ENCODE data around the gene ANK2. TPM values are rescaled to one million over a fixed set of nuclear protein-coding genes. Genes with fewer than 3 reads are reported as not detected.

Gene ANK2
- total and polyA plus RNA-seq, 2 experiments from 2014 or later: 7.7 to 40.4 TPM

DNA sequence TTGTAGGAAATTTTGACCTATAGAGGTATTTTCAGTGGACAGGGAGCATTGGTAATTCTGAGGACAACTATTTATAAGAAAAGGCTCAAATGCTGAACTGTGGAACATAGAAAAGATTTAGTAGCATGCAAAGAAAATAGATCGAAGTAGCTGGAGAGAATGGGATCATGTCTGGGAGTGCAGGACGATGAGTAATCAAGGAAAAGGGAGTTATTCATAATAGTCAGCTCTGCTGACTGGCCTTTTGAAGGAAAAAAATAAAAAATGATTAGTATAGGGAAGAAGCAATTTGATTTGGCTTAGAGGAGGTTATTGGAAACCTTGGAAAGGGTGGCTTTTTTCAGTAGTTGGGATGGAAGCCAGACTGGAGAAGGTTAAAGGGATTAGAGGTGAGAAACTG is 22.9 kb upstream of the ANK2 start:
- peaks cover 25% of the 10 kb centered on the region for H3K4me1 Mint-ChIP-seq
- Histone ChIP-seq H3K4me3 (no peak overlapping the region), H3F3A (replicated peaks; ENCODE audit: low read depth) (no peaks in the 10 kb centered on the region), H3K79me2 (replicated peaks; ENCODE audit: insufficient read depth) (no peaks in the 10 kb centered on the region), H4K20me1 (replicated peaks; ENCODE audit: insufficient read depth) (no peaks in the 10 kb centered on the region), H3K27ac (ENCODE audit: low read depth) (no peak overlapping the region; the same call in 1 of the 2 replicates), H3K9me2 (ENCODE audit: insufficient read depth) (no peaks in the 10 kb centered on the region), H2AFZ (no peak overlapping the region), H3K27me3 (ENCODE audit: insufficient read depth) (no peaks in the 10 kb centered on the region), H3K4me1 (ENCODE audit: insufficient read depth) (peaks cover 13% of the 10 kb centered on the region), H3K36me3 (ENCODE audit: insufficient read depth) (no peaks in the 10 kb centered on the region), H3K4me2 (no peak overlapping the region)
- TF ChIP-seq EZH2phosphoT487 (IDR thresholded peaks at IDR 0.05; ENCODE audit: unreplicated experiment) (no peak), ZNF331 (CRISPR knock-in tag; IDR thresholded peaks at IDR 0.05; ENCODE audit: low read depth) (no peak), POLR2AphosphoS5 (IDR thresholded peaks at IDR 0.05; ENCODE audit: low read depth) (no peak), JUNB (IDR thresholded peaks at IDR 0.05; ENCODE audit: unreplicated experiment) (no peak), ZNF114 (CRISPR knock-in tag; IDR thresholded peaks at IDR 0.05) (no peak), EZH2 (IDR thresholded peaks at IDR 0.05; ENCODE audit: low read depth, unreplicated experiment) (no peak), STAT1 (IDR thresholded peaks at IDR 0.05; ENCODE audit: unreplicated experiment) (no peak), CREB1 (CRISPR knock-in tag; IDR thresholded peaks at IDR 0.05; ENCODE audit: low read depth) (no peak), NANOG (IDR thresholded peaks at IDR 0.05; ENCODE audit: borderline replicate concordance) (no peak)
- TF ChIP-seq, protein P1, sequence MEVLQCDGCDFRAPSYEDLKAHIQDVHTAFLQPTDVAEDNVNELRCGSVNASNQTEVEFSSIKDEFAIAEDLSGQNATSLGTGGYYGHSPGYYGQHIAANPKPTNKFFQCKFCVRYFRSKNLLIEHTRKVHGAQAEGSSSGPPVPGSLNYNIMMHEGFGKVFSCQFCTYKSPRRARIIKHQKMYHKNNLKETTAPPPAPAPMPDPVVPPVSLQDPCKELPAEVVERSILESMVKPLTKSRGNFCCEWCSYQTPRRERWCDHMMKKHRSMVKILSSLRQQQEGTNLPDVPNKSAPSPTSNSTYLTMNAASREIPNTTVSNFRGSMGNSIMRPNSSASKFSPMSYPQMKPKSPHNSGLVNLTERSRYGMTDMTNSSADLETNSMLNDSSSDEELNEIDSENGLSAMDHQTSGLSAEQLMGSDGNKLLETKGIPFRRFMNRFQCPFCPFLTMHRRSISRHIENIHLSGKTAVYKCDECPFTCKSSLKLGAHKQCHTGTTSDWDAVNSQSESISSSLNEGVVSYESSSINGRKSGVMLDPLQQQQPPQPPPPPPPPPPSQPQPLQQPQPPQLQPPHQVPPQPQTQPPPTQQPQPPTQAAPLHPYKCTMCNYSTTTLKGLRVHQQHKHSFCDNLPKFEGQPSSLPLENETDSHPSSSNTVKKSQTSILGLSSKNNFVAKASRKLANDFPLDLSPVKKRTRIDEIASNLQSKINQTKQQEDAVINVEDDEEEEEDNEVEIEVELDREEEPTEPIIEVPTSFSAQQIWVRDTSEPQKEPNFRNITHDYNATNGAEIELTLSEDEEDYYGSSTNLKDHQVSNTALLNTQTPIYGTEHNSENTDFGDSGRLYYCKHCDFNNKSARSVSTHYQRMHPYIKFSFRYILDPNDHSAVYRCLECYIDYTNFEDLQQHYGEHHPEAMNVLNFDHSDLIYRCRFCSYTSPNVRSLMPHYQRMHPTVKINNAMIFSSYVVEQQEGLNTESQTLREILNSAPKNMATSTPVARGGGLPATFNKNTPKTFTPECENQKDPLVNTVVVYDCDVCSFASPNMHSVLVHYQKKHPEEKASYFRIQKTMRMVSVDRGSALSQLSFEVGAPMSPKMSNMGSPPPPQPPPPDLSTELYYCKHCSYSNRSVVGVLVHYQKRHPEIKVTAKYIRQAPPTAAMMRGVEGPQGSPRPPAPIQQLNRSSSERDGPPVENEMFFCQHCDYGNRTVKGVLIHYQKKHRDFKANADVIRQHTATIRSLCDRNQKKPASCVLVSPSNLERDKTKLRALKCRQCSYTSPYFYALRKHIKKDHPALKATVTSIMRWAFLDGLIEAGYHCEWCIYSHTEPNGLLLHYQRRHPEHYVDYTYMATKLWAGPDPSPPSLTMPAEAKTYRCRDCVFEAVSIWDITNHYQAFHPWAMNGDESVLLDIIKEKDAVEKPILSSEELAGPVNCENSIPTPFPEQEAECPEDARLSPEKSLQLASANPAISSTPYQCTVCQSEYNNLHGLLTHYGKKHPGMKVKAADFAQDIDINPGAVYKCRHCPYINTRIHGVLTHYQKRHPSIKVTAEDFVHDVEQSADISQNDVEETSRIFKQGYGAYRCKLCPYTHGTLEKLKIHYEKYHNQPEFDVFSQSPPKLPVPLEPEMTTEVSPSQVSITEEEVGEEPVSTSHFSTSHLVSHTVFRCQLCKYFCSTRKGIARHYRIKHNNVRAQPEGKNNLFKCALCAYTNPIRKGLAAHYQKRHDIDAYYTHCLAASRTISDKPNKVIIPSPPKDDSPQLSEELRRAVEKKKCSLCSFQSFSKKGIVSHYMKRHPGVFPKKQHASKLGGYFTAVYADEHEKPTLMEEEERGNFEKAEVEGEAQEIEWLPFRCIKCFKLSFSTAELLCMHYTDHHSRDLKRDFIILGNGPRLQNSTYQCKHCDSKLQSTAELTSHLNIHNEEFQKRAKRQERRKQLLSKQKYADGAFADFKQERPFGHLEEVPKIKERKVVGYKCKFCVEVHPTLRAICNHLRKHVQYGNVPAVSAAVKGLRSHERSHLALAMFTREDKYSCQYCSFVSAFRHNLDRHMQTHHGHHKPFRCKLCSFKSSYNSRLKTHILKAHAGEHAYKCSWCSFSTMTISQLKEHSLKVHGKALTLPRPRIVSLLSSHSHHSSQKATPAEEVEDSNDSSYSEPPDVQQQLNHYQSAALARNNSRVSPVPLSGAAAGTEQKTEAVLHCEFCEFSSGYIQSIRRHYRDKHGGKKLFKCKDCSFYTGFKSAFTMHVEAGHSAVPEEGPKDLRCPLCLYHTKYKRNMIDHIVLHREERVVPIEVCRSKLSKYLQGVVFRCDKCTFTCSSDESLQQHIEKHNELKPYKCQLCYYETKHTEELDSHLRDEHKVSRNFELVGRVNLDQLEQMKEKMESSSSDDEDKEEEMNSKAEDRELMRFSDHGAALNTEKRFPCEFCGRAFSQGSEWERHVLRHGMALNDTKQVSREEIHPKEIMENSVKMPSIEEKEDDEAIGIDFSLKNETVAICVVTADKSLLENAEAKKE (CRISPR knock-in tag; IDR thresholded peaks at IDR 0.05): no peak
- TF ChIP-seq, protein P2, sequence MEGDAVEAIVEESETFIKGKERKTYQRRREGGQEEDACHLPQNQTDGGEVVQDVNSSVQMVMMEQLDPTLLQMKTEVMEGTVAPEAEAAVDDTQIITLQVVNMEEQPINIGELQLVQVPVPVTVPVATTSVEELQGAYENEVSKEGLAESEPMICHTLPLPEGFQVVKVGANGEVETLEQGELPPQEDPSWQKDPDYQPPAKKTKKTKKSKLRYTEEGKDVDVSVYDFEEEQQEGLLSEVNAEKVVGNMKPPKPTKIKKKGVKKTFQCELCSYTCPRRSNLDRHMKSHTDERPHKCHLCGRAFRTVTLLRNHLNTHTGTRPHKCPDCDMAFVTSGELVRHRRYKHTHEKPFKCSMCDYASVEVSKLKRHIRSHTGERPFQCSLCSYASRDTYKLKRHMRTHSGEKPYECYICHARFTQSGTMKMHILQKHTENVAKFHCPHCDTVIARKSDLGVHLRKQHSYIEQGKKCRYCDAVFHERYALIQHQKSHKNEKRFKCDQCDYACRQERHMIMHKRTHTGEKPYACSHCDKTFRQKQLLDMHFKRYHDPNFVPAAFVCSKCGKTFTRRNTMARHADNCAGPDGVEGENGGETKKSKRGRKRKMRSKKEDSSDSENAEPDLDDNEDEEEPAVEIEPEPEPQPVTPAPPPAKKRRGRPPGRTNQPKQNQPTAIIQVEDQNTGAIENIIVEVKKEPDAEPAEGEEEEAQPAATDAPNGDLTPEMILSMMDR (conservative IDR thresholded peaks at IDR 0.05; ENCODE audit: low read depth in 2 of 2): no peak
- TF ChIP-seq, protein P3, sequence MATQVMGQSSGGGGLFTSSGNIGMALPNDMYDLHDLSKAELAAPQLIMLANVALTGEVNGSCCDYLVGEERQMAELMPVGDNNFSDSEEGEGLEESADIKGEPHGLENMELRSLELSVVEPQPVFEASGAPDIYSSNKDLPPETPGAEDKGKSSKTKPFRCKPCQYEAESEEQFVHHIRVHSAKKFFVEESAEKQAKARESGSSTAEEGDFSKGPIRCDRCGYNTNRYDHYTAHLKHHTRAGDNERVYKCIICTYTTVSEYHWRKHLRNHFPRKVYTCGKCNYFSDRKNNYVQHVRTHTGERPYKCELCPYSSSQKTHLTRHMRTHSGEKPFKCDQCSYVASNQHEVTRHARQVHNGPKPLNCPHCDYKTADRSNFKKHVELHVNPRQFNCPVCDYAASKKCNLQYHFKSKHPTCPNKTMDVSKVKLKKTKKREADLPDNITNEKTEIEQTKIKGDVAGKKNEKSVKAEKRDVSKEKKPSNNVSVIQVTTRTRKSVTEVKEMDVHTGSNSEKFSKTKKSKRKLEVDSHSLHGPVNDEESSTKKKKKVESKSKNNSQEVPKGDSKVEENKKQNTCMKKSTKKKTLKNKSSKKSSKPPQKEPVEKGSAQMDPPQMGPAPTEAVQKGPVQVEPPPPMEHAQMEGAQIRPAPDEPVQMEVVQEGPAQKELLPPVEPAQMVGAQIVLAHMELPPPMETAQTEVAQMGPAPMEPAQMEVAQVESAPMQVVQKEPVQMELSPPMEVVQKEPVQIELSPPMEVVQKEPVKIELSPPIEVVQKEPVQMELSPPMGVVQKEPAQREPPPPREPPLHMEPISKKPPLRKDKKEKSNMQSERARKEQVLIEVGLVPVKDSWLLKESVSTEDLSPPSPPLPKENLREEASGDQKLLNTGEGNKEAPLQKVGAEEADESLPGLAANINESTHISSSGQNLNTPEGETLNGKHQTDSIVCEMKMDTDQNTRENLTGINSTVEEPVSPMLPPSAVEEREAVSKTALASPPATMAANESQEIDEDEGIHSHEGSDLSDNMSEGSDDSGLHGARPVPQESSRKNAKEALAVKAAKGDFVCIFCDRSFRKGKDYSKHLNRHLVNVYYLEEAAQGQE (IDR thresholded peaks at IDR 0.05; ENCODE audit: unreplicated experiment): no peak
- TF ChIP-seq, protein P4, sequence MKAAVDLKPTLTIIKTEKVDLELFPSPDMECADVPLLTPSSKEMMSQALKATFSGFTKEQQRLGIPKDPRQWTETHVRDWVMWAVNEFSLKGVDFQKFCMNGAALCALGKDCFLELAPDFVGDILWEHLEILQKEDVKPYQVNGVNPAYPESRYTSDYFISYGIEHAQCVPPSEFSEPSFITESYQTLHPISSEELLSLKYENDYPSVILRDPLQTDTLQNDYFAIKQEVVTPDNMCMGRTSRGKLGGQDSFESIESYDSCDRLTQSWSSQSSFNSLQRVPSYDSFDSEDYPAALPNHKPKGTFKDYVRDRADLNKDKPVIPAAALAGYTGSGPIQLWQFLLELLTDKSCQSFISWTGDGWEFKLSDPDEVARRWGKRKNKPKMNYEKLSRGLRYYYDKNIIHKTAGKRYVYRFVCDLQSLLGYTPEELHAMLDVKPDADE (IDR thresholded peaks at IDR 0.05): no peak
- H3K9me3 Mint-ChIP-seq: no peaks in the 10 kb centered on the region
- H3K27me3 Mint-ChIP-seq (ENCODE audit: insufficient read depth, low read depth, poor library complexity): no peaks in the 10 kb centered on the region
- H3K27ac Mint-ChIP-seq: no peak overlapping the region
- H3K4me3 Mint-ChIP-seq: no peak overlapping the region
- ATAC-seq (no peak), DNase-seq (ENCODE audit: low spot score) (no peak)
- no peaks in the 10 kb centered on the region for H3K36me3 Mint-ChIP-seq (ENCODE audit: low read depth)
